DND-41 (cell line): ENCODE measurements around the gene KLK2.

ENCODE experiments used
- ATAC-seq: fragments of 200-7000 bp; cut with Tn5 transposase; 3 replicates; pipeline ENCODE4 v1.9.1; 2021; ENCODE audit warnings: low read depth; ENCODE audit not compliant: insufficient read depth
- DNase-seq: peaks from one replicate; pipeline ENCODE4 v3.0.0-alpha.2; 2020
- H2AFZ ChIP-seq: 2 replicates; pipeline ENCODE4 v1.6.0; 2012; ENCODE audit warnings: low read depth, low read length
- H3K27ac ChIP-seq: 2 replicates; pipeline ENCODE4 v1.5.1; 2012; ENCODE audit warnings: low read length, inconsistent platforms
- H3K27me3 ChIP-seq: fragments of 200-600 bp; sonication (generic); 2 replicates; pipeline ENCODE4 v1.6.0; 2012; ENCODE audit warnings: low read length, mild to moderate bottlenecking, inconsistent platforms; ENCODE audit not compliant: insufficient read depth, poor library complexity
- H3K36me3 ChIP-seq: 2 replicates; pipeline ENCODE4 v1.5.1; 2012; ENCODE audit warnings: low read length, inconsistent platforms; ENCODE audit not compliant: insufficient read depth
- H3K4me1 ChIP-seq: 2 replicates; pipeline ENCODE4 v1.5.1; 2012; ENCODE audit warnings: mild to moderate bottlenecking, low read length; ENCODE audit not compliant: insufficient read depth
- H3K4me2 ChIP-seq: 2 replicates; pipeline ENCODE4 v1.6.0; 2012; ENCODE audit warnings: mild to moderate bottlenecking, moderate library complexity, low read length, inconsistent platforms; ENCODE audit not compliant: insufficient read depth
- H3K4me3 ChIP-seq, 2 experiments: fragments of 200-600 bp in 1 of 2; shearing (Covaris generic) in 1 of 2; 2 replicates each; pipeline ENCODE4 v1.5.1; 2012 to 2016; ENCODE audit warnings: inconsistent platforms in 2 of 2, low read length in 2 of 2, mild to moderate bottlenecking in 2 of 2, low read depth in 1 of 2, moderate library complexity in 1 of 2
- H3K79me2 ChIP-seq: 2 replicates; pipeline ENCODE4 v1.6.0; 2012; ENCODE audit warnings: low read length, inconsistent platforms; ENCODE audit not compliant: insufficient read depth
- H3K9ac ChIP-seq: 2 replicates; pipeline ENCODE4 v1.6.0; 2012; ENCODE audit warnings: low read depth, mild to moderate bottlenecking, inconsistent platforms, low read length, moderate library complexity
- H3K9me3 ChIP-seq: 2 replicates; pipeline ENCODE4 v1.5.1; 2012; ENCODE audit warnings: low read length, moderate library complexity, mild to moderate bottlenecking, inconsistent platforms; ENCODE audit not compliant: insufficient read depth, severe bottlenecking
- H4K20me1 ChIP-seq: 2 replicates; pipeline ENCODE4 v1.6.0; 2012; ENCODE audit warnings: low read length; ENCODE audit not compliant: insufficient read depth
- CTCF ChIP-seq: IDR thresholded peaks from 2 replicates; pipeline ENCODE4 v1.5.1; 2012; ENCODE audit warnings: borderline replicate concordance, low read length, moderate library complexity, mild to moderate bottlenecking; ENCODE audit not compliant: poor library complexity, severe bottlenecking; ENCODE audit errors: extremely low read depth
- EZH2 ChIP-seq: IDR thresholded peaks from 3 replicates; pipeline ENCODE4 v1.6.1; 2012; ENCODE audit warnings: borderline replicate concordance, low read depth, mild to moderate bottlenecking, moderate library complexity, low read length, inconsistent platforms; ENCODE audit not compliant: severe bottlenecking

KLK2 gene

GRCh38 chr19:50912727-50913716 is 39.8 kb downstream of the KLK2 start:
- DNase-seq (no peak), ATAC-seq (no peak)
- Histone ChIP-seq H3K27me3 (peaks cover 12% of the 10 kb centered on the region), H3K79me2 (no peaks in the 10 kb centered on the region), H3K4me3 (no peak overlapping the region), H3K4me1 (no peaks in the 10 kb centered on the region), H3K9ac (no peak overlapping the region), H3K9me3 (no peaks in the 10 kb centered on the region), H3K4me2 (no peak overlapping the region), H4K20me1 (no peaks in the 10 kb centered on the region), H2AFZ (no peak overlapping the region), H3K36me3 (no peaks in the 10 kb centered on the region), H3K27ac (no peak overlapping the region)
- TF ChIP-seq EZH2 (no peak), CTCF (no peak)

GRCh38 chr19:50916069-50916468 is 42.8 kb downstream of the KLK2 start:
- ATAC-seq (no peak), DNase-seq (no peak)
- H3K27ac ChIP-seq, result no peak overlapping the region
- H3K79me2 ChIP-seq, result no peaks in the 10 kb centered on the region
- H3K36me3 ChIP-seq, result no peaks in the 10 kb centered on the region
- no peaks in the 10 kb centered on the region for H3K4me1 ChIP-seq
- H3K27me3 ChIP-seq, result peaks cover 12% of the 10 kb centered on the region
- no peak overlapping the region for H3K9ac ChIP-seq
- no peak for TF ChIP-seq CTCF
- no peak for TF ChIP-seq EZH2
- H3K9me3 ChIP-seq, result no peaks in the 10 kb centered on the region
- no peak overlapping the region for H3K4me2 ChIP-seq
- H4K20me1 ChIP-seq, result no peaks in the 10 kb centered on the region
- no peak overlapping the region for H3K4me3 ChIP-seq
- no peak overlapping the region for H2AFZ ChIP-seq

GRCh38 chr19:50921426-50922316 is 48.4 kb downstream of the KLK2 start:
- DNase-seq (no peak), ATAC-seq (no peak)
- H3K79me2 ChIP-seq, result no peaks in the 10 kb centered on the region
- H3K4me1 ChIP-seq, result no peaks in the 10 kb centered on the region
- no peaks in the 10 kb centered on the region for H3K36me3 ChIP-seq
- H3K9ac ChIP-seq, result no peak overlapping the region
- H2AFZ ChIP-seq, result no peak overlapping the region
- H3K4me2 ChIP-seq, result no peak overlapping the region
- H3K27ac ChIP-seq, result no peak overlapping the region
- TF ChIP-seq CTCF (no peak), EZH2 (no peak)
- H3K27me3 ChIP-seq, result peaks cover 4% of the 10 kb centered on the region
- H3K9me3 ChIP-seq, result no peaks in the 10 kb centered on the region
- H3K4me3 ChIP-seq, result no peak overlapping the region
- 0 out of 2 replicates have a peak, but pooled peaks cover 3% of the 10 kb centered on the region for H4K20me1 ChIP-seq
